Keratinocyte (primary cell): Measurements from ENCODE around the gene SCRT2.

ENCODE experiments used
- CTCF ChIP-seq, 3 experiments: IDR thresholded peaks in 1 of 3; conservative IDR thresholded peaks in 1 of 3; optimal IDR thresholded peaks in 1 of 3; 2 replicates in 2 of 3; 3 replicates in 1 of 3; pipeline versions ENCODE3 to v1.5.1; 2011; ENCODE audit warnings: low read length in 3 of 3, mild to moderate bottlenecking in 3 of 3, moderate library complexity in 2 of 3, control low read depth in 1 of 3, inconsistent platforms in 1 of 3; ENCODE audit not compliant: insufficient read depth in 2 of 3; ENCODE audit errors: extremely low read depth in 1 of 3
- EZH2 ChIP-seq: IDR thresholded peaks from one replicate; pipeline ENCODE4 v1.6.1; 2012; ENCODE audit warnings: inconsistent platforms, mild to moderate bottlenecking, low read length, moderate library complexity

- TF ChIP-seq CTCF (optimal IDR thresholded peaks at IDR 0.05 in 1 of 3, IDR thresholded peaks at IDR 0.05 in 1 of 3, conservative IDR thresholded peaks at IDR 0.05 in 1 of 3; ENCODE audit: extremely low read depth in 1 of 3, insufficient read depth in 2 of 3, low read length in 3 of 3) (no peak), EZH2 (no peak)
Observed at GRCh38 chr20:695165-695866, 19.7 kb upstream of the SCRT2 start.
